GM21737 (cell line): ENCODE data around the gene PARD6G.
"Not testable (repeated sequence)": the region's sequence is repeated elsewhere in the genome, so short reads cannot be mapped to it uniquely, and the experiment has no call there.

Source experiments
- ATAC-seq: cut with Tn5 transposase; IDR thresholded peaks from one replicate; pipeline ENCODE4 v1.9.1; 2021; ENCODE audit warnings: mild to moderate bottlenecking, moderate library complexity; ENCODE audit not compliant: unreplicated experiment

The PARD6G gene

DNA sequence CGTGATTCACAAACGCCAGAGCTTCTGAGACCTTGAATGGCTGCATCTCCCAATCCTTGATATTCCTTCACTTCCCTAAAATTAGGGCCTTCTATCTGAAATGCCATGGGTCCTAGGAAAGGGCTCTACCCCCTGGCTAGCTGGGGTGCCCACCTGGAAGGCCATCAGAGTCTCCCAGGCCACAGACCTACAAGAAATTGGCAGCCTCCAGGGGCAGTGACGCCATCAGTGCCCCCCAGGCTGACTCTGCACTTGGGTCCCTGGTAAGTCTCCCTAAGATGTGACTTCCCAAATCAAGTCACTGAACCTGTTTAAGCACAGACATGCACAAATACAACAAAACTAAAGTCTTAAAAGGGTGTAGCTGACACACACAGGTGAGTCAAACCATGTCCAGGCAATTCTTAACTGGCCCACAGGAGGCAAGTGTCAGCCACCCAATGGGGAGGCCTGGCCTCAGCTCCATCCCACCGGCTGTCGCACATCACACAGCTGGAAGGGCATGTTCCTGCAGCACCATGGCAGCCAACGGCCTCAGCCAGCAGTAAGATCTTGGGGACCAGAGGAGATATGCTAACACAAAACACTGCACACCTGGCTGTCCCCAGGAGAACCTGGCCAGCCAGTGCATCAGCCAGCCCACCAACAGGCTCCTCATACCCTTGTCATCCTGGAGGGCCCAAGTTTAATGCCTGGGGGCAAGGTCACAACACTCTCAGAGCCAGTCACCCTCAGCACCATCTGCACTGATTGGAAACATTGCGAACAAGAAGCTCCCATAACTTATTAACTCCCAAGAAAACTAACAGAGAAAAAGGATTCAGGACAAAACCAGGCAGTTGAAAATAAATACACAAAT is 5.2 kb downstream of the PARD6G start:
- ATAC-seq = no peak

DNA sequence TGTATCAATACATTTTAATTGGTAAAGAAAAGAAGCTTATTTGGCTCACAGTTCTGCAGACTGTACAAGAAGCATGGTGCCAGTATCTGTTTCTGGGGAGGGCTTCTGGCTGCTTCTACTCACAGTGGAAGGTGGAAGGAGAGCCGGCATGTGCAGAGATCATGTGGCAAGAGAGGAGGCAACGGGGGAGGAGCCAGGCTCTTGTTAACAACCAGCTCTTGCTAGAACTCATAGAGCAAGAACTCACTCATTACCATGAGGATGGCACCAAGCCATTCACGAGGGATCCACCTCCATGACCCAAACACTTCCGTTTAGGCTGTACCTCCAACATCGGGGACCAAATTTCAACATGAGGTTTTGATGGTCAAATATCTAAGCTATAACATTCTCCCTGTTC is 7.5 kb downstream of the PARD6G start:
- ATAC-seq = no peak

DNA sequence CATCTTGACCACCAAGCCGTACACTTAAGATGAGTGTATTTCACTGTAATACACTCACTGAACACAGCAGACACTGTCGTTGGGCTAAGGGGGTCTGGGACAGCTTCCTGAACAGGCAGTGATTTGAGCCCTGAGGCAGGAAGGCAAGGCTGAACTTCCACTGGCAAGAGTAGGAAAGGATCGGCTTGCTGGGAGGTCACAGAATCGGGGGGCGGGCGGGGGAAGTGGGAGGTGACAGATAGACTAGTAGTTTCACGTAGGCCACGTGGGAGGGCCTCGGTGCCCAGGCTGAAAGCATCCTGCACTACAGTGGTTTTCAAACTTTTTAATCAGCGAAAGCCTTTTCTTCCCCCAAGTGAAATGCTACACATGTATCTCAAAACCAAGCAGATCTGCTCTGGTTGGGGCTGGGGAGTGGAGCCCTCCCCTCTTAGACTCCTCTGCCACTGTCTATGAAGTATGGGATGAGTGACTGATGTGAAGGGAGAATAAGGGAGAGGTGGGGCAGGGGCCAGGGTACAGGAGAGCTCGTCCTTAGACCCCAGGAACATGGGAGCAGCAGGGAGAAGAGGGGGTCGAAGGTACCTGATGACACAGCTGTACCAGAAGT is 8.6 kb downstream of the PARD6G start:
- no peak for ATAC-seq

DNA sequence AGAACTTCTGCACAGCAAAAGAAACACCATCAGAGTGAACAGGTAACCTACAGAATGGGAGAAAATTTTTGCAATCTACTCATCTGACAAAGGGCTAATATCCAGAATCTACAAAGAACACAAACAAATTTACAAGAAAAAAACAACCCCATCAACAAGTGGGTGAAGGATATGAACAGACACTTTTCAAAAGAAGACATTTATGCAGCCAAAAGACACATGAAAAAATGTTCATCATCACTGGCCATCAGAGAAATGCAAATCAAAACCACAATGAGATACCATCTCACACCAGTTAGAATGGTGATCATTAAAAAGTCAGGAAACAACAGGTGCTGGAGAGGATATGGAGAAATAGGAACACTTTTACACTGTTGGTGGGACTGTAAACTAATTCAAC is 9.8 kb downstream of the PARD6G start:
- ATAC-seq = not testable (repeated sequence)

DNA sequence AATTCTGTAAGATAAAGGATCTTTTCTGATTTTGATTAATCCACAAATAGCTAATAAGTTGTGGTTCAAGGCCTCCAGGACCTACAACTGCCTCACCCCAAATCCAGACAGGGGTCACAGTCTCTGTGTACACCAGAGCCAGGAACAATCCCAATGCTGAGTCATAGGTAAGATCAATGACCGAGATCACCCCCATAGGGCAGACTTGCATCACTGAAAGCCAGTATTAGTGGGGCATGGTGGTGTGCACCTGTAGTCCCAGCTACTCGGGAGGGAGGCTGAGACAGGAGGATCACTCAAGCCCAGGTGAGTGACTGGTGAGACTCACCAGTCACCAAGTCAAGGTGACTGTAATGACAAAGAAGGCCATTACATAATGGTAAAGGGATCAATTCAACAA is 12.9 kb downstream of the PARD6G start:
- ATAC-seq = no peak

DNA sequence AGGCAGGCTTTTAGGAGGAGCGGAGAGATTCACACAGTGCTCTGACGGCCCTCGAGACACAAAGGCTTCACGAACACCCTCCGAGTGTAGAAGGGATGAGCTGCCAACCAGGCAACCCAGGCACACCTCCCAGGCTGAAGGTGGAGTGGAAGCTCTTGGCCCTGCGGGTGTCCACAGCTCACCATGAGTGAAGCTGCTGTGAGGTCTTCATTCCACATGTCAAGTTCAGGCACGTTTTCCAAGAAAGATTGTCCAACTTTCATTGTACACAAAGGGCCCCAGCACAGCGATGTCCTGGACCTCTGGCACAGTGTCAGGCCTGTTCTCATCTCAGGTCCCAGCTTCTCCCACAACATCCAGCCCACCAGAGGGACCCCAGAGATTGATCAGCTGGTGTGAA is 13.4 kb downstream of the PARD6G start:
- ATAC-seq = no peak

DNA sequence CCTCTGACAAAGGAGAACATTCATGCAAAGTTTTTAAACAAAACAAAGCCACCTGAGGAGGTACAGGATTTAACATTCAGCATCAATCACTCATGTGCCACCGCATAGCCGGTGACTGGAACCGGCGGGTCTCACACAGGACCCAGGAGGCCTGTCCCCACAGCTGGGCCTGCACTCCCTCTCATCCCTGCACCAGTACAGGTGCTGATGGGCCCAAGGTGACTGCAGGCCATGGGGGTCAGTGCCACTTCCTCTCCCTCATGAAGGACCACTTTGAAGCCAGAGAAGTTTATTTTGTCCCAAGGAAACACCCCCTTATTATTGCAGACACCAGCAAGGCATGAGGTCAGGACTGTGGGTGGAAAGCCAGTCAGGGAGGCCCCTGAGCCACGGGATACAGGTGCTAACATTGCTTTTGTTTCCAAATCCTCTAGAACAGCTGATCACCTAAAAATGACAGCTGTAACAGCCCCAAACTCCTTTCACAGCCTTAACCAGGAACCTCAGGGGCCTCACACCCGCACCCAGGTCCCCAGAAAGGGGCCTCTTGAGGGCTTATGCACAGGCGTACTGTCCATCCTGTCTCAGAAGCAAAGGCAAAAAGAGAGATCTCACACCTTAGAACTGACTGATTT is 14.0 kb downstream of the PARD6G start:
- ATAC-seq = no peak

DNA sequence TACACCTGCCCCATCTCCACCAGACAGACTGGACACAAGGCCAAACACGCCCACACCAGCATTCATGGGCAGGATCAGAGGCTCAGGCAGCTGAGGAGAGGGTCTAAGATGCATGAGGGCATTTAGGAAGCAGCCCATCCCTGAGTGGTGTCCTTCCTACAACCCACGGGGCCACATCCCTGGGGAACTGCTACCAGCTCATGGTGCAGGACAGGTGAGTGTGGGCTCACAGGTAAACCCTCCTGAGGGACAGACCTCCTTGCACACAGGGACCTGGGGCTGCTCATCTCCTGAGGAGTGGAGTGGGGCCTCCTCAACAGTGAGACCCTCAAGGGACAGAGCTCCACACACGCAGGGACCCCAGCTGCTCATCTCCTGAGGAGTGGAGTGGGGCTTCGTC is 14.6 kb downstream of the PARD6G start:
- no peak for ATAC-seq

DNA sequence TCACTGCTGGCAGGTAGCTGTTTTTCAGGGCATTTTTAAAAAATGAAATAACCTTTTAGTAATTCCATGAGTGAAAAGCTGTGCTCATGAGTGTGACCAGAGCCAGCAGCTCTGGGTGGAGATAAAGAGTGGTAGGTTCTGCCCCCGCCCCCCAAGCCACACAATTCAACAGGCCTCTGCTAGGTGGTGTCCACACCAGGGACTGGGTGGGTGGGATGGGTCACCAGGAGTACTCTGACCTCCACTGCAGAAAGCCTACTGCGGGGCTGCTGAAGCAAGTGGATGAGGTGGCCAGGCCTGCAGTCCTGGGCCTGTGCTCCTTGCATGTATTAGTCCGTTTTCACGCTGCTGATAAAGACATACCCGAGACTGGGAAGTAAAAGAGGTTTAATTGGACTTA is 15.3 kb downstream of the PARD6G start:
- ATAC-seq = no peak

DNA sequence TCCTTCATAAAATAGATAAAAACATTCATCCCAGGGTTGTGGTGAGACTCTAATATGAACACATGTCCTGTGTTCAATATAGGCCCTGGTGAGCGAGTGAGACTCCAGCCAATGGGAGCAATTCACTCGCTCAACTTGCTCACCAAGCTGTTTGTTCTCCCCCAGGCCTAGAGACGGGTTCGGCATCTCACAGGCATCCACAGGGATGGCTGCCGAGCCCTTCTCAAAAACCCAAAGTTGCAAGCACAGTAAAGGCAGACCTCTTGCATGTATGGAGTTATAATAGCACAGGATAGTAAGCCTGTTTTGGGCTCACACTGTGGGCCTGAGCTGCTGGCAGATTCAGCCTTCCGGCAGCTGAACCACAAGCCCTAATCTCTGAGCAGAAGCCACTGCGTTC is 15.7 kb downstream of the PARD6G start:
- ATAC-seq = no peak

DNA sequence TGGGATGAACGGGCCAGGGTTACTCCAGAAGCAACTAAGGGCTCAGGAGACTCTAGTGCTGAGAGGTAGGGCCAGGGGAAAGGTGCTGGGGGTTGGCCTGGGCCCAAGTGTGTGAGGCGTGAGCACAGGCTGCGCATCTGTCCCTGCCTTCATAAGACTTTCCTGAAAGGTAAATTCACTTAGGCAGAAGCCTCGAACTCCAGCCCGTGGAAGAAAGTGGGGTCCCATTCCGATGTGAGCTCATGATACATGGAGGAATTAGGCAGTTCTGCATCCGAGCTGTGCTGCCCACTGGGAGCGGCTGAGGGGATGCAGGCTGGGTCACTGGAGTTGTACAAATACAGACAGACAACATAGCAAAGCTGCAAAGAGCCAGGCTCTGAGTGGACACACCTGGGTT is 16.2 kb downstream of the PARD6G start:
- ATAC-seq = no peak

DNA sequence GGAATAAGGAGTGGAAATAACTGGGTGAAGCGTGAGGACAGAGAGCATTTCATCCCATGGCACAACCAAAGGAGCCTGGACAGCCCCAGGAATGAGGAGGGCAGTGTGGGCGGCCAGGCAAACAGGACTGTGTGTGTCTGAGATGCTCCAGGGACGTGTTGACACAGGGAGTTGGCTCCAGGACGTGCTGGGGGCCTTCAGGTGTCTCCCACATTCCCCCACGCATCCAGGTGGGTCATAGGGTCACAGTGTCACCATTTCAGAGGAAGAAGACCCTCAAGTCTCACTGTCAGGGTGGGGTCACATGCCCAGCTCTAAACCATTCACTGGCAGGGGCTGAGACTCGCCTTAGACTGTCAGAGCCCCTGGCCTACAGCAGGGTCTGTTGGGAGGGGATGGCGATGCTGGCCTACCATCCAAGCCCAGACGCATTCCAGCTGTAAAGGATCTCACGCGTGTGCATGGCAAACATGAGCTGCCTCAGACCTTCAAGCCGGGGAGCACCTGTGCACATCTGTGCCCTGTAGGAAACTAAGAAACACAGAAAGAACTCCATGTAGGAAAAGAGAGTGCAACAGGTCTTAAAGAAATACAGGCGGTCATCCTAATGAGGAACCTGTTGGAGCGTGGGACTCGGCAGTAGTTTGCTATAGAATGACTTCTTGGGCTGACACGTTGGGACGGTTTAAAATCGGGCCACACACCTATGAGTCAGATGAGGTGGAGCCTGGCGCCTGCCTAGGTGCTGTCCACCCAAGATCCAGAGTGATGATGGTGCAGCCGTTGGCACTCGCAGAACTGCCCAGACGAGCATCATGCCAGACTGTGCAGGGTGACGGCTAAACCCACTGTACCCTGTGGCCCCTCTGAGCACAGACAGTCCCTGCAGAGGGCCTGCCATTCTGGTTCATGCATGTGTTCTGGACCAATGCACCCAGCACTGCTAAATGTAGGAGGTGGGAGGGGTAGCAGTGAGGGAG is 17.3 kb downstream of the PARD6G start:
- no peak for ATAC-seq

DNA sequence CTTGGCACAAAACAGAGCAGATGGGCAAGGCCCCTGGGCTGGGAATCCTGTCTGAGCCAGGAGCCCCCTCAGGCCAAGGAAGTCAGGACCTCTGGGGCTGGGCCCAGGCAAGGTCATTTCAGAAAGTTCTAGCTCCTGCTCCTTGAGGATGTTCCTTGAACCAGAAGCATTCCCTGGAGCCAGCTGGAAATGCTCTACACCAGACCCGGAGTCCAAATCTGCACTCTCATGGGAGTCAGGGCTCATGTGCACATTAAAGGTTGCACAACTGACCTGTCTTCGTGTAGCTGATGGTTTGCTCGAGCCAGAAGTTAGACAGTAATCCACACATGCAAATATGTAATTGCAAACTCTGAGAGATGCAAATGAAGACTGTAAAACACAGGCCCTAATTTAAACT is 18.0 kb downstream of the PARD6G start:
- no peak for ATAC-seq

DNA sequence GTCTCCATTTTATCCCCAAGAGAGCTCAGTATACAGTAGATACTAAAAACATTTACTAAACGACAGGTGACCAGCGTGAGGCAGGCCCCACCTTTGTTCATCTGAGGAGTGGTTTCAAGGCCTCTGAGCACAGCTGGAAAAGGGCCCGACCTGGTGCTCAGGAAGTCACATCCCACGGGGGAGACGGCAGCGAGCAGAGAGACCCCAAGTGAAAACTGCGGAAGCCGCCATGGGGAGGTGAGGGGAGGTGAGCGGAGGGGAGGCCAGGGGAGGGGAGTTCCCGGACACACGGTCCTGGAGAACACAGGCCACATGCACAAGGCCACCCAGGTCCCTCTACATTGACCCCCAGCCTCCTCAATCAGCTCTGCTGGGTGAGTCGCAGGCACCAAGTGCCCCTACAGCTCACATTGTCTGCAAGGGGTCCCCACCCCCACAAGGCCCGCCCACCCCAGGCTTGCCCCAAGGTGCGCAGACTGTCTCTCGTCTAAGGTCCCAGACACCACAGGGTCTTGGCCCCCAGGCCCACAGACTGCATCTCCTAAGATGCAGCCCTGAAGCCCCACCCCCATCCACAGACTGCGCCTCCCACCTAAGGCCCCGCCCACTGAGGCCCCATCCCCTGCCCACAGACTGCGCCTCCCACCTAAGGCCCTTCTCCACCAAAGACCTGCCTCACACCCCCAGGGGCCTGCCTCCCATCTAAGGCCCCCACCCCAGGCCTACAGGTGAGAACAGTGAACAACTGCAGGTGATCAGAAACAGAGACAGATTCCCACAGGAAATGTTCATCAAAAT is 19.1 kb downstream of the PARD6G start:
- ATAC-seq = no peak

DNA sequence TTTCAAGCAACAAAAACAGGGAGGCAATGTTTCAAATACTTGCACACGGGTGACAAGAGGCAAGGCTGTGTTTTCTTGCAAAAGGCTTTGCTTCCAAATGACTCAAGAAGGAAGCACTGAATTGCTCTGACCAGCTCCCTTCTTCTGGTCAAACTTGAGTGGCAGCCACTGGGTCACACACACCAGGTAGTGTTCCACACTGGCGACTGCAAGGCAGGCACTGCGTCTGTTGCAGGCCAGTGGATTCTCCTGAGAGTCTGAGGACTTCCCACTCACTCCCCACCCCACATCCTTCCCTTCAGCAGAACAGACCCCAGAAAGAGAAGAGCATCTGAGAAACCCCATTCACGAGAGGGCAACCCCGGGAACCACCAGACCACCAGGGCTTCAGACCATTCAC is 19.8 kb downstream of the PARD6G start:
- ATAC-seq = no peak

DNA sequence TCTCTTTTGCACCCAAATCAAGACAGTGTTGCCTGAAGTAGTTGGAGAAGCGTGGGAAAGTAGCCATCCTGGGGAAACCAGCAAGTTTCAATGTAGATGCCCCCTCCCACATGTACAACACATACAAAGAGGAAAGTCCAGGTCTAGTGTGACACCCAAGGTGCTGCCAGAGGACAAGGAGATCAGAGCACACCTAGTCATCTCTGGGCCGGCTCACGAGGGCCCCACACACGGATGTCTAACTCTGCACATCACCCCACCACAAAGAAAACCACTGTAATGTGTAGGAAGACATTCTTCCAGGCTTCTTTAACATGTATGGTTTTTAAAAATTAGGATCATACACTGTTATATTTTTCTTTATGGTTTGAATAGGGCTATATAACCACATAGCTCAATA is 21.6 kb downstream of the PARD6G start:
- ATAC-seq = no peak

DNA sequence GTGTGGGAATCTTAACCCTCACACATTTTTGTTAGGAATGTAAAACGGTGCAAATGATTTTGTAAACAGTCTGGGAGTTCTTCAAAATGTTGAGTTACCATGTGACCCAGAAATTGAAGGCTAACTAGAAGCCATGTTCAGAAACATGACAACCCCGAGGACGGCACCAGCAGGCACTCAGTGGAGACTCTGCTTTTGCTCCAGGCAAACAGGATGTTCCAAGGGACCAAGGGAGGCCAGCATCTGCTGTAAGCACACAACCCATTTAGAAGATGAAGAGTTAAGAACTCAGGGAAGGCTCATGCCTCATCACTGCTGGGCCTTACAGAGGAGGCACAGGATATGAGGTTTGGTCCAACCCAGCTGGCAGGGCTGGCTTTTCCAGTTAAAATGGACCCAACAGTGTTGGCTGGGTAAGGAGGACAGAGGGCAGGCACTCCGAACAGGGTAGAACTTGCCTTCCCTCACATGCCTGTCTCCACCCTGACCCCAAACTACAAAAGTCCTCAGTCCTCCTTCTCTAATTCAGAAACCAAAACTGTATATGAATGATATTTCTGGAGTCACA is 23.6 kb downstream of the PARD6G start:
- ATAC-seq = no peak

DNA sequence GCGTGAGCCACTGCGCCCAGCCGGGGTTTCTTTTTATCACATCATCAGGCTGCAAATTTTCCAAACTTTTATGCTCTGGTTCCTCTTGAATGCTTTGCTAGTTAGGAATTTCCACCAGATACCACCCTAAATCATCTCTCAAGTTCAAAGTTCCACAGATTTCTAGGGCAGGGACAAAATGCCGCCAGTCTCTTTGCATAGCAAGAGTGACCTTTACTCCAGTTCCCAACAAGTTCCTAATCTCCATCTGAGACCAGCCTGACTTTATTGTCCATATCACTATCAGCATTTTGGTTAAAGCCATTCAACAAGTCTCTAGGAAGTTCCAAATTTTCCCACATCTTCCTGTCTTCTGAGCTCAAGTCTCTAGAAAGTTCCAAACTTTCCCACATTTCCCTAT is 27.8 kb downstream of the PARD6G start:
- not testable (repeated sequence) for ATAC-seq

DNA sequence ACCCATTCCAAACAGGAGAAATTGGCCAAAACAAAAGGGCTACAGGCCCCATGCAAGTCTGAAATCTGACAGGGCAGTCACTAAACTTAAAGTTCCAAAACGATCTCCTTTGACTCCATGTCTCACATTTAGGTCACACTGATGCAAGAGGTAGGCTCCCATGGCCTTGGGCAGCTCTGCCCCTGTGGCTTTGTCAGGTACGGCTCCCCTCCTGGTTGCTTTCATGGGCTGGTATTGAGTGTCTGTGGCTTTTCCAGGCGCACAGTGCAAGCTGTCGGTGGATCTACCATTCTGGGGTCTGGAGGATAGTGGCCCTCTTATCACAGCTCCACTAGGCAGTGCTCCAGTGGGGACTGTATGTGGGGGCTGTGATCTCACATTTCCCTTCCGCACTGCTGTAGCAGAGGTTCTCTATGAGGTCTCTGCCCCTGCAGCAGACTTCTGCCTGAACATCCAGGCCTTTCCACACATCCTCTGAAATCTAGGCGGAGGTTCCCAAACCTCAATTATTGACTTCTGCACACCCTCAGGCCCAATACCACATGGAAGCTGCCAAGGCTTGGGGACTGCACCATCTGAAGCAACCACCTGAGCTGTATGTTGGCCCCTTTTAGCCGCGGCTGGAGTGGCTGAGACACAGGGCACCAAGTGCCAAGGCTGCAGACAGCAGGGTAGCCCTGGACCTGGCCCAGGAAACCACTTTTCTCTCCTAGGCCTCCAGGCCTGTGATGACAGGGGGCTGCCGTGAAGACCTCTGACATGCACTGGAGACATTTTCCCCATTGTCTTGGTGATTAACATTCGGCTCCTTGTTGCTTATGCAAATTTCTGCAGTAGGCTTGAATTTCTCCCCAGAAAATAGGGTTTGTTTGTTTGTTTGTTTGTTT is 28.7 kb downstream of the PARD6G start:
- ATAC-seq = no peak
